Urothelium cell line (cell line): ENCODE measurements around the gene USP5.
"Not testable (repeated sequence)": the region's sequence is repeated elsewhere in the genome, so short reads cannot be mapped to it uniquely, and the experiment has no call there.

Experiments used
- DNase-seq: peaks from one replicate; pipeline ENCODE4 v3.0.0; 2011; ENCODE audit warnings: low spot score, mixed read lengths
- FAIRE-seq: peaks from 2 replicates; lab custom pipeline; 2011; peaks lifted over from hg19 to GRCh38; lab: Jason Lieb, UNC

USP5 gene

GRCh38 chr12:6908141-6908540, 56.2 kb downstream of the USP5 start:
- not testable (repeated sequence) for FAIRE-seq, DNase-seq

DNA sequence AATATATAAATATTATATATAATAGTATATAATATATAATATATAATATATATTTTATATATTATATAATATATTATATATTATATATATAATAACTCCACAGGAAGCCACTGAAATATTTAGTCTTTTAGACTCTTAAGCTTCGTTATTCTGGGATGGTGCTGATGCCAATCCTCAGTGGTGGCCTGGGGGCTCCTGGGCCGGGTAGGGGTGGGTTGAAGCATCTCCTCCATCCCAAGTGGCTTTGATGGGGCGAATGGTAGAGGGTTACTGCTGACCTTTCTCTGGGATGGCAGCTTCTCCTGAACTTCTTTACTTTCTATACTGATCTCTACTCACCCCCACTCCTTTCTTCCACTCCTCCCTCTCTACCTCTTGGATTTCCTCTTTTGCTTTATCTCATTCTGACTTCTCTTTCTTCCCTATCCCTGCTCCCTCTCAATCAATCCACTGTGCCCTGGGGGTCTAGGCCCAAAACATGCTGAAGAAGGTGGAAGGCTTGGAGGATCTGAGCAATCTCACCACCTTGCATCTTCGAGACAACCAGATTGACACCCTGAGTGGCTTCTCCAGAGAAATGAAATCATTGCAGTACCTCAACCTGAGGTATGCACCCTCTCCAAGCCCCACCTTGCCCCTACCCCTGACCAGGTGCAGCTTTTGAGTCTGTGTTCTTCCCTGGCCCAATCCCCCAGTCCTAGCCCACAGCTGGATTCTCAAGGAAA, 57.6 kb downstream of the USP5 start:
- FAIRE-seq: no peak
- DNase-seq: no peak

DNA sequence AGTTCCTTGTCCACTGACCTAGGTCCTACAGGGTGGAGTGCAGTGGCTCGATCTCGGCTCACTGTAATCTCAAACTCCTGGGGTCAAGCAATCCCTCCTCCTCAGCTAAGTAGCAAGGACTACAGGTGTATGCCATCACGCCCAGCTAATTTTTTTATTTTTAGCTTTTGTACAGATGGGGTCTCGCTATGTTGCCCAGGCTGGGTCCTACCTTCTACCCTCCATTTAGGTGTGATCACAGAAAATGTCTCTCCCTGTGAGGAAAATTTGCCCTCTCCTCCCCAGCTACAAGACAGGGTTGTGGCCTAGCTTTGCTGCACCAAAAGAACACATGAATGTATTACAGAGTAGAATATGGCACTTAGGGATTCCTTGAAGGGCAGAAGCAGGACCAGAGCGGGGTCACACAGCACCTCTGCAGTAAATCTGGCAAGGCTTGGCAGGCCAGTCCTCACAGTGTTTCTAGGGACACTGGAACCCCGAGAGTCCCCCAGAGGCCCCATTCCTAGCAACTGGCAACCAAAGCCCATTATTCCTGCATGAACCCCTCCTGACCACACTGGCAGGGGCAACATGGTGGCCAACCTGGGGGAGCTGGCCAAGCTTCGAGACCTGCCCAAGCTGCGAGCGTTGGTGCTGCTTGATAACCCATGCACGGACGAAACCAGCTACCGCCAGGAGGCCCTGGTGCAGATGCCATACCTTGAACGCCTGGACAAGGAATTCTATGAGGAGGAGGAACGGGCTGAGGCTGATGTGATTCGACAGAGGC, 60.4 kb downstream of the USP5 start:
- FAIRE-seq: peak; percentile 68
- DNase-seq: no peak

- FAIRE-seq (peak; percentile 91), DNase-seq (peak; percentile 93)
These were observed 62.4 kb downstream of the USP5 start, which contains the start of gene ENO2 for GRCh38 chr12:6914246-6914946. Gene ENO2 (plus strand): TSS chr12:6914580. CDS start chr12:6915833, 1,253 bp downstream.

- no peak for DNase-seq
- peak; percentile 40 for FAIRE-seq
These were observed 63.2 kb downstream of the USP5 start for GRCh38 chr12:6914947-6915788.

- FAIRE-seq (peak; percentile 42), DNase-seq (no peak)
These were observed 63.9 kb downstream of the USP5 start for GRCh38 chr12:6915789-6916285.
